HG02970 (cell line): Measurements from ENCODE around the gene DDX50.
"Not testable (repeated sequence)": the region's sequence is repeated elsewhere in the genome, so short reads cannot be mapped to it uniquely, and the experiment has no call there.

ENCODE experiments used
- ATAC-seq: cut with Tn5 transposase; IDR thresholded peaks from one replicate; pipeline ENCODE4 v1.9.1; 2021; ENCODE audit warnings: mild to moderate bottlenecking, moderate library complexity, moderate number of reproducible peaks; ENCODE audit not compliant: unreplicated experiment, low FRiP score

DDX50 gene

GRCh38 chr10:68901105-68901927 is at the start of gene DDX50:
Gene DDX50, plus strand, starts transcription at chr10:68901315. Its CDS starts 70 bp downstream, at chr10:68901385.
- ATAC-seq: peak; percentile 93

- no peak for ATAC-seq
These were observed 44.8 kb upstream of the DDX50 start for GRCh38 chr10:68856352-68856751.

GRCh38 chr10:68857005-68857404 is 44.1 kb upstream of the DDX50 start:
- ATAC-seq: no peak

GRCh38 chr10:68861253-68861652 is 39.9 kb upstream of the DDX50 start:
- no peak for ATAC-seq

- ATAC-seq: no peak
These were observed 36.5 kb upstream of the DDX50 start for GRCh38 chr10:68864611-68865010.

GRCh38 chr10:68868173-68868572 is 32.9 kb upstream of the DDX50 start:
- ATAC-seq: not testable (repeated sequence)

- no peak for ATAC-seq
These were observed 31.5 kb upstream of the DDX50 start for GRCh38 chr10:68869623-68870022.

- no peak for ATAC-seq
These were observed 31.1 kb upstream of the DDX50 start for GRCh38 chr10:68870061-68870460.

- no peak for ATAC-seq
These were observed 30.5 kb upstream of the DDX50 start for GRCh38 chr10:68870545-68871104.

GRCh38 chr10:68871105-68871711 is 29.9 kb upstream of the DDX50 start:
- ATAC-seq: no peak

- no peak for ATAC-seq
These were observed 29.3 kb upstream of the DDX50 start for GRCh38 chr10:68871731-68872342.

GRCh38 chr10:68876246-68877138 is 24.6 kb upstream of the DDX50 start:
- ATAC-seq: no peak

- no peak for ATAC-seq
These were observed 23.5 kb upstream of the DDX50 start for GRCh38 chr10:68877482-68878110.

- no peak for ATAC-seq
These were observed 22.6 kb upstream of the DDX50 start for GRCh38 chr10:68878496-68878895.

GRCh38 chr10:68879628-68880027 is 21.5 kb upstream of the DDX50 start:
- ATAC-seq: no peak

GRCh38 chr10:68880181-68880580 is 20.9 kb upstream of the DDX50 start:
- no peak for ATAC-seq

GRCh38 chr10:68895041-68895440 is 6.1 kb upstream of the DDX50 start:
- no peak for ATAC-seq

GRCh38 chr10:68897336-68897741 is 3.8 kb upstream of the DDX50 start:
- no peak for ATAC-seq

- no peak for ATAC-seq
These were observed 1.8 kb upstream of the DDX50 start for GRCh38 chr10:68899186-68899745.
